ENCODE measurements around the gene TMEM131L.
A peak's percentile ranks its signal among the peaks of the same experiment; 100 is the strongest.
"Not testable (repeated sequence)": the region's sequence is repeated elsewhere in the genome, so short reads cannot be mapped to it uniquely, and the experiment has no call there.

The TMEM131L gene

GRCh38 chr4:153573881-153574802, 108.0 kb downstream of the TMEM131L start:
- peak; percentile 27 to 58 for DNase-seq (ENCODE audit: low read depth in 2 of 2)

GRCh38 chr4:153576443-153576774, 110.2 kb downstream of the TMEM131L start:
- no peak for DNase-seq (ENCODE audit: low read depth in 2 of 2)

- no peak for DNase-seq (ENCODE audit: low read depth in 2 of 2)
Measured at GRCh38 chr4:153577053-153577452, 110.9 kb downstream of the TMEM131L start.

- no peak for DNase-seq (ENCODE audit: low read depth in 2 of 2)
Measured at GRCh38 chr4:153579410-153579809, 113.2 kb downstream of the TMEM131L start.

GRCh38 chr4:153579872-153580271, 113.7 kb downstream of the TMEM131L start:
- DNase-seq (ENCODE audit: low read depth in 2 of 2): no peak

GRCh38 chr4:153582954-153583702, 117.0 kb downstream of the TMEM131L start:
- no peak for DNase-seq (ENCODE audit: low read depth in 2 of 2)

- no peak for DNase-seq (ENCODE audit: low read depth in 2 of 2)
Measured at GRCh38 chr4:153585026-153585425, 118.9 kb downstream of the TMEM131L start.

- DNase-seq (ENCODE audit: low read depth in 2 of 2): no peak
Measured at GRCh38 chr4:153589703-153590595, 123.8 kb downstream of the TMEM131L start.

- DNase-seq (ENCODE audit: low read depth in 2 of 2): no peak
Measured at GRCh38 chr4:153591441-153591840, 125.3 kb downstream of the TMEM131L start.

GRCh38 chr4:153592064-153592463, 125.9 kb downstream of the TMEM131L start:
- DNase-seq (ENCODE audit: low read depth in 2 of 2): no peak

GRCh38 chr4:153593161-153593560, 127.0 kb downstream of the TMEM131L start:
- DNase-seq (ENCODE audit: low read depth in 2 of 2): no peak

- DNase-seq (ENCODE audit: low read depth in 2 of 2): no peak
Measured at GRCh38 chr4:153594210-153594609, 128.1 kb downstream of the TMEM131L start.

- DNase-seq (ENCODE audit: low read depth in 2 of 2): no peak
Measured at GRCh38 chr4:153595894-153596601, 129.9 kb downstream of the TMEM131L start.

- DNase-seq (ENCODE audit: low read depth in 2 of 2): no peak
Measured at GRCh38 chr4:153602758-153603157, 136.6 kb downstream of the TMEM131L start.

GRCh38 chr4:153603258-153603657, 137.1 kb downstream of the TMEM131L start:
- no peak for DNase-seq (ENCODE audit: low read depth in 2 of 2)

GRCh38 chr4:153603835-153604234, 137.7 kb downstream of the TMEM131L start:
- no peak for DNase-seq (ENCODE audit: low read depth in 2 of 2)

GRCh38 chr4:153609070-153609469, 142.9 kb downstream of the TMEM131L start:
- DNase-seq (ENCODE audit: low read depth in 2 of 2): not testable (repeated sequence)

- no peak for DNase-seq (ENCODE audit: low read depth in 2 of 2)
Measured at GRCh38 chr4:153610623-153611376, 144.6 kb downstream of the TMEM131L start.

GRCh38 chr4:153611679-153612078, 145.5 kb downstream of the TMEM131L start:
- no peak for DNase-seq (ENCODE audit: low read depth in 2 of 2)

GRCh38 chr4:153612878-153613277, 146.7 kb downstream of the TMEM131L start:
- DNase-seq (ENCODE audit: low read depth in 2 of 2): no peak

Data from stimulated activated CD8-positive, alpha-beta memory T cell treated with anti-CD3 and anti-CD28 coated beads, Interleukin-15, amount 100 ng/mL, for 4 hours (primary cell).